Measurements from ENCODE around the gene TSKU. TPM values are rescaled to one million over a fixed set of nuclear protein-coding genes. Genes with fewer than 3 reads are reported as not detected.
"Not testable (repeated sequence)": the region's sequence is repeated elsewhere in the genome, so short reads cannot be mapped to it uniquely, and the experiment has no call there.

TSKU gene
- total RNA-seq, 4 donors from 2014 or later, result 140 to 385 (median 202) TPM

DNA sequence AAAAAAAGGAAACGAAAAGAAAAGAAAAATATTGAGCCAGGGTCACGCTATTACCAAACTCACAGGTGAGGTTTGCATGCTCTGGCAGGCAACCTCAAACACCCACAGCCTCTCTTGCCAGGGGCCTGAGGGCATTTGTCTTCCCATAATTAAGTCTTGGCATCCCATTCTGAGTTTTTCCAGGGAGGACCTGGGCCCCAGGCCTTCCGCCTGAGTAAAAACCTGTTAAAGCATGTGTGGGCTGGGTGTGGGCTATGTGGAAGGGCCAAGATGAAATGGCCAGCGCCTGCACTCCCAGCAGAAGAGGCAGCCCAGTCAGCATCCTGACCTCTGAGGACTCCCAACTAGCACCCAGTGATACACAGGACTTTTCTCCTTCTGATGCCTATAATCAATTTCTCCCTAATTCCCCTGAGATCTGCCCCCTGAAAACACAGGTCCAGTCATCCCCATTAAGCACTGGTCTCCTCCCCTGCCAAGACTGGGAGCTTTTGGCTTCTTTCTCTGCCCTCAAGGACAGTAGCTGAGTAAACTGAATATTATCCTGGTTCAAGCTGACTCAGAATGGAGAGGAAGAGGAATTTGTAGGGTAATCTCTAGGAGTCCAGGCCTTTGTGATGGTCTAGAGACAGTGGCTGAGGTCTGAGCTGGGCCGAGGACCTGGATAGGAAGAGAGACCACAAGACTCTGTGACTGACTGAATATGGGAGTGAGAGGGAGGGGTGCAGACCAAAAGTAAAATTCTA lies 42.0 kb downstream of the TSKU start:
- Histone ChIP-seq H3K4me1 (peaks cover 0 to 8% (median 0%) of the 10 kb centered on the region in 4 donors), H3K27me3 (no peaks in the 10 kb centered on the region), H3K4me3 (no peak overlapping the region), H3K27ac (peak overlapping the region in 3 of 4 donors; percentile 3 to 26 (median 17)), H3K9me3 (no peaks in the 10 kb centered on the region), H3K36me3 (no peaks in the 10 kb centered on the region)
- no peak for TF ChIP-seq EP300 (IDR thresholded peaks at IDR 0.05)
- TF ChIP-seq, protein P1, sequence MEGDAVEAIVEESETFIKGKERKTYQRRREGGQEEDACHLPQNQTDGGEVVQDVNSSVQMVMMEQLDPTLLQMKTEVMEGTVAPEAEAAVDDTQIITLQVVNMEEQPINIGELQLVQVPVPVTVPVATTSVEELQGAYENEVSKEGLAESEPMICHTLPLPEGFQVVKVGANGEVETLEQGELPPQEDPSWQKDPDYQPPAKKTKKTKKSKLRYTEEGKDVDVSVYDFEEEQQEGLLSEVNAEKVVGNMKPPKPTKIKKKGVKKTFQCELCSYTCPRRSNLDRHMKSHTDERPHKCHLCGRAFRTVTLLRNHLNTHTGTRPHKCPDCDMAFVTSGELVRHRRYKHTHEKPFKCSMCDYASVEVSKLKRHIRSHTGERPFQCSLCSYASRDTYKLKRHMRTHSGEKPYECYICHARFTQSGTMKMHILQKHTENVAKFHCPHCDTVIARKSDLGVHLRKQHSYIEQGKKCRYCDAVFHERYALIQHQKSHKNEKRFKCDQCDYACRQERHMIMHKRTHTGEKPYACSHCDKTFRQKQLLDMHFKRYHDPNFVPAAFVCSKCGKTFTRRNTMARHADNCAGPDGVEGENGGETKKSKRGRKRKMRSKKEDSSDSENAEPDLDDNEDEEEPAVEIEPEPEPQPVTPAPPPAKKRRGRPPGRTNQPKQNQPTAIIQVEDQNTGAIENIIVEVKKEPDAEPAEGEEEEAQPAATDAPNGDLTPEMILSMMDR (IDR thresholded peaks at IDR 0.05), result no peak
- no peak for TF ChIP-seq POLR2A (IDR thresholded peaks at IDR 0.05)
- WGBS, 2 donors, result 81 to 82% methylated on average over 5 of the region's 5 CpGs
- DNase-seq (ENCODE audit: low spot score in 2 of 2), result no peak

DNA sequence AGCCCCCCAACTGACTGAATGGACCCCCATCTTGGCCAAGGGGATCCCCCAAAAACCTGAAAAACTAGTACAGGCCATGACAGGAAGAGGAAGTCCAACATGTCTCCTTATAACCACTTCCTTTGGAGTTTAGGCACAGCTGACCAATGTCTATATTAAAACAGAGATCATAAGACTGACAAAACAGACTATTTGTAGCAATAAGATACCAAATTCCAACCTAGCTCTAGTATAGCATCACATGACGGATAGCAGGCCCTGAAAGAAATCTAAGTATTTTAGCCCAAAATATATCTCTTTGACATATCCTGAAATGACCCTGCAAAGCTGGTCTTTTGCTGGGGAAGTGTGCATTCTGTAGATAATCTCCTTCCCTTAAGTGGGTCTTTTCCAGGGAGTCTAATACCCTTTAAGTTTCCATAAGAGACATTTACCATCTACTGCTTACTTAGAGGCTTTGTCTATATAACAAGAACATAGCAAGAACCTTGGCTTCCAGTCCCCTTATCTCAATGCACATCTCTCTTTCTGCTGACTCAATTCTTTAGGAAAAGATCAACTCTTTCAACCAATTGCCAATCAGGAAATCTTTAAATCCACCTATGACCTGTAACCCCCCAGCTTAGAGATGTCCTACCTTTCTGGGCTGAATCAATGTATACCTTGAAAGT lies 42.7 kb downstream of the TSKU start:
- TF ChIP-seq, protein P1 (IDR thresholded peaks at IDR 0.05), result no peak
- no peak for TF ChIP-seq EP300 (IDR thresholded peaks at IDR 0.05)
- Histone ChIP-seq H3K4me1 (peaks cover 0 to 8% (median 0%) of the 10 kb centered on the region in 4 donors), H3K9me3 (no peaks in the 10 kb centered on the region), H3K27me3 (no peaks in the 10 kb centered on the region), H3K27ac (peak overlapping the region in 1 of 4 donors; percentile 3), H3K4me3 (no peak overlapping the region), H3K36me3 (no peaks in the 10 kb centered on the region)
- DNase-seq (ENCODE audit: low spot score in 2 of 2), result no peak
- WGBS, 2 donors, result 86 to 89% methylated on average over 1 of the region's 1 CpG

DNA sequence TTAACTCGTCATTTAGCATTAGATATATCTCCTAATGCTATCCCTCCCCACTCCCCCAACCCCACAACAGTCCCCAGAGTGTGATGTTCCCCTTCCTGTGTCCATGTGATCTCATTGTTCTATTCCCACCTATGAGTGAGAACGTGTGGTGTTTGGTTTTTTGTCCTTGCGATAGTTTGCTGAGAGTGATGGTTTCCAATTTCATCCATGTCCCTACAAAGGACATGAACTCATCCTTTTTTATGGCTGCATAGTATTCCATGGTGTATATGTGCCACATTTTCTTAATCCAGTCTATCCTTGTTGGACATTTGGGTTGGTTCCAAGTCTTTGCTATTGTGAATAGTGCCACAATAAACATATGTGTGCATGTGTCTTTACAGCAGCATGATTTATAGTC lies 43.4 kb downstream of the TSKU start:
- H3K27ac ChIP-seq; H3K4me1 ChIP-seq; DNase-seq (ENCODE audit: low spot score in 2 of 2); H3K36me3 ChIP-seq; H3K27me3 ChIP-seq; H3K9me3 ChIP-seq; H3K4me3 ChIP-seq: not testable (repeated sequence)
- WGBS, 2 donors, result 85% methylated on average over 3 of the region's 3 CpGs

DNA sequence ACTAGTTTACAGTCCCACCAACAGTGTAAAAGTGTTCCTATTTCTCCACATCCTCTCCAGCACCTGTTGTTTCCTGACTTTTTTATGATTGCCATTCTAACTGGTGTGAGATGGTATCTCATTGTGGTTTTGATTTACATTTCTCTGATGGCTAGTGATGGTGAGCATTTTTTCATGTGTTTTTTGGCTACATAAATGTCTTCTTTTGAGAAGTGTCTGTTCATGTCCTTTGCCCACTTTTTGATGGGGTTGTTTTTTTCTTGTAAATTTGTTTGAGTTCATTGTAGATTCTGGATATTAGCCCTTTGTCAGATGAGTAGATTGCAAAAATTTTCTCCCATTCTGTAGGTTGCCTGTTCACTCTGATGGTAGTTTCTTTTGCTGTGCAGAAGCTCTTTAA lies 43.8 kb downstream of the TSKU start:
- H3K36me3 ChIP-seq; H3K9me3 ChIP-seq; H3K4me1 ChIP-seq; H3K27me3 ChIP-seq; DNase-seq (ENCODE audit: low spot score in 2 of 2); H3K27ac ChIP-seq; H3K4me3 ChIP-seq: not testable (repeated sequence)

DNA sequence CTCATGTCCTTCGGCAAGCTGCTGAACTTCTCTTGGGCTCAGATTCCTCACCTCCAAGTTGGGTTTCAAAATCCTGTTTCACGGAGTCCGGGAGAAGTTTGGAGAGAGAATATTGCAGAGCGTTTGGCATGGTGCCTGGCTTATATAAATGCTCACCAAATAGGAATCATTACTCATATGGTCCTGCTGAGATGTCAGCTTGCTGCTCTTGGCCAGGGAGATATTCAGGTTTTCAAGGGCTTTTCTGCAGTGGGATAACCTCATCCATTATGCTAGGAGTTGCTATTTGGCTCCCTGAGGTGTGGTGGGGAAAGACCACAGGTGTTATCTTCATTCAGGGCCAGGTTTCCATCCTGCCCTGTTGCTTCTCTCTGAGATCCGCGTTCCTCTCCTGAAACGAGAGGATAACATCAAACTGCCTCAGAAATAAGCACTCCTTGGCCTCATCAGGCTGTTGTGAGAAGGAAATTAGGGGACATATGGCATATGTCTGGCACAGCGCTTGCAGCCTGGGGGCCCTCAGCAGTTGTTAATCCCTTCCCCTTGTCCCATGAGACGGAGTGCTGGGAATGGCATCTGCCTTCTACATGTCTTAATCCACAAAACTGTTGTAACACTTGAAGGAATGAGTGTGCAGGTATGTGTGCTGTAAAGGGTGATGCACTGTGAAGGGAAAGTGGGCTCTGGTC lies 47.6 kb downstream of the TSKU start:
- H3K27me3 ChIP-seq, result no peaks in the 10 kb centered on the region

More for the DNA sequence above, 47.6 kb downstream of the TSKU start:
- no peak for DNase-seq (ENCODE audit: low spot score in 2 of 2)
- H3K36me3 ChIP-seq, result no peaks in the 10 kb centered on the region
- no peak overlapping the region for H3K4me3 ChIP-seq
- WGBS, 2 donors, result 69 to 72% methylated on average over 9 of the region's 9 CpGs
- no peak overlapping the region for H3K27ac ChIP-seq
- peaks cover 0 to 3% (median under 1%) of the 10 kb centered on the region in 4 donors for H3K4me1 ChIP-seq
- no peaks in the 10 kb centered on the region for H3K9me3 ChIP-seq
- TF ChIP-seq, protein P1 (IDR thresholded peaks at IDR 0.05), result no peak
- no peak for TF ChIP-seq EP300 (IDR thresholded peaks at IDR 0.05)
- TF ChIP-seq POLR2A (IDR thresholded peaks at IDR 0.05), result no peak
